Calu3 (cell line): ENCODE data around the gene ATXN10. TPM values are rescaled to one million over a fixed set of nuclear protein-coding genes. Genes with fewer than 3 reads are reported as not detected.
A peak's percentile ranks its signal among the peaks of the same experiment; 100 is the strongest.

Experiments
- BruUV-seq: library from RNA; stranded (reverse); fragments of 400-500 nt; replicated peaks from 2 replicates; lab custom pipeline; 2021; lab: Mats Ljungman, UMichigan
- CTCF ChIA-PET: fragments of 300-600 bp; sonication (Branson Sonifier 250); formaldehyde crosslinking; loops from one replicate; lab custom pipeline; 2022; ENCODE audit warnings: antibody characterized with exemption; lab: Charles Lee
- DNase-seq: peaks from one replicate; pipeline ENCODE4 v3.0.0; 2022
- H3K27ac Mint-ChIP-seq: one replicate; pipeline ENCODE4 v1.8.0; 2022; ENCODE audit warnings: mixed read lengths; ENCODE audit not compliant: unreplicated experiment
- H3K27me3 Mint-ChIP-seq: one replicate; pipeline ENCODE4 v1.8.0; 2022; ENCODE audit warnings: mixed read lengths; ENCODE audit not compliant: unreplicated experiment
- H3K36me3 Mint-ChIP-seq: one replicate; pipeline ENCODE4 v1.8.0; 2022; ENCODE audit warnings: mild to moderate bottlenecking, moderate library complexity, mixed read lengths; ENCODE audit not compliant: insufficient read depth, unreplicated experiment
- H3K4me1 Mint-ChIP-seq: one replicate; pipeline ENCODE4 v1.8.0; 2022; ENCODE audit warnings: mild to moderate bottlenecking, low read depth, mixed read lengths; ENCODE audit not compliant: unreplicated experiment
- H3K4me3 Mint-ChIP-seq: one replicate; pipeline ENCODE4 v1.8.0; 2022; ENCODE audit warnings: mild to moderate bottlenecking, low read depth, moderate library complexity, mixed read lengths; ENCODE audit not compliant: unreplicated experiment
- H3K9me3 Mint-ChIP-seq: one replicate; pipeline ENCODE4 v1.8.0; 2022; ENCODE audit warnings: low read depth, mixed read lengths; ENCODE audit not compliant: unreplicated experiment
- CTCF ChIP-seq: fragments of 200-600 bp; IDR thresholded peaks from one replicate; pipeline ENCODE4 v1.8.0; 2022; ENCODE audit warnings: antibody characterized with exemption; ENCODE audit not compliant: unreplicated experiment
- intact Hi-C: fragments of 100-400 bp; cut with micrococcal nuclease; formaldehyde crosslinking; loops from one replicate; pipeline ENCODE4 v1.10.0; 2022; ENCODE audit not compliant: unreplicated experiment
- total RNA-seq: library from RNA; stranded (reverse); gene quantifications from 2 replicates; pipeline ENCODE4 v1.2.3, GENCODE V29; 2022

ATXN10 gene
- total RNA-seq, 1 experiment from 2014 or later = 263 TPM

DNA sequence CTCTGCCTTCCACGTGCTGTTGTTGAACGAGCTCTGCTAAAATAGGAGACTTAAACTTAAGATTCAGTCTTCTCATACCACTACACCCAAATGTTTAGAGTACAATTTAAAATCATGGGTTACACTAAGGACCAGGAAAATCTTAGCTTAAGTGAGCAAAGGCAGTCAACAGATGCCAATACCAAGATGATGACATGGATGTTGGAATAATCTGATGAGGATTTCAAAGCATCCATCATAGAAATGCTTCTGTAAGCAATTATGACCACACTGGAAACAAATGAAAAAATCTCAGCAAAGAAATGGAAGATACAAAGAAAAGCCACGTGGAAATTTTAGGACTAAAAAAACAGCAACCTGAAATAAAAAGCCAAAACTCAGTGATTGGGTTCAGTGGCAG, 109.8 kb downstream of the ATXN10 start:
- H3K4me1 Mint-ChIP-seq = peaks cover 85% of the 10 kb centered on the region
- peaks cover 46% of the 10 kb centered on the region for H3K36me3 Mint-ChIP-seq
- H3K27ac Mint-ChIP-seq = peak overlapping the region; percentile 68
- H3K27me3 Mint-ChIP-seq = no peaks in the 10 kb centered on the region
- H3K9me3 Mint-ChIP-seq = peaks cover 2% of the 10 kb centered on the region
- no peak for DNase-seq
- intact Hi-C loops = no loop called here
- BruUV-seq = no TSS peak
- TF ChIP-seq CTCF = no peak
- no peak overlapping the region for H3K4me3 Mint-ChIP-seq
- CTCF ChIA-PET = interaction anchor here (0.8 kb wide), 1 partner anchor 11 kb away, joined by 3 read pairs; no protein-coding TSS in a partner anchor

- no peaks in the 10 kb centered on the region for H3K27me3 Mint-ChIP-seq
- H3K36me3 Mint-ChIP-seq = peaks cover 46% of the 10 kb centered on the region
- no TSS peak for BruUV-seq
Observed at GRCh38 chr22:45781966-45782365, 110.3 kb downstream of the ATXN10 start.

DNA sequence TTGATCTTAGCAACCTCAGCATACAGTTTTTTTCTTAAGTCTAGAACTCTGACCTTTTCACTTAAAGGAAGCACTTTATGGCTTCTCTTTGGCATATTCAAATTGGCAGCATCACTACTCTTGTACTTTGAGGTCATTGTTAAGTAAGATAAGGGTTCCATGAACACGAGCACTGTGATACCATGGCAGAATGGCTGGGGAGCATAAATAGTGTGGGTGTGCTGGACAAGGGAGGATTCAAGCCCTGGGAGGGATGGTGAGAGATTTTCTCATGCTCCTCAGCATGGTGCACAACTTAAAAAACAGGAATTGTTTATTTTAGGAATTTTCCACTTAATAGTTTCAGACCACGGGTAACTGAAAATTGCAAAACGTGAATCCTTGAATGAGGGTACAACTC, 111.4 kb downstream of the ATXN10 start:
- Mint-ChIP-seq H3K36me3 (peaks cover 43% of the 10 kb centered on the region), H3K4me3 (no peak overlapping the region), H3K27me3 (no peaks in the 10 kb centered on the region), H3K4me1 (peaks cover 83% of the 10 kb centered on the region), H3K27ac (peak overlapping the region; percentile 78), H3K9me3 (peaks cover 2% of the 10 kb centered on the region)
- no peak for TF ChIP-seq CTCF
- no TSS peak for BruUV-seq
- DNase-seq = no peak
- CTCF ChIA-PET = no interaction called here
- intact Hi-C loops = no loop called here

More at GRCh38 chr22:45781966-45782365, 110.3 kb downstream of the ATXN10 start:
- CTCF ChIA-PET = no interaction called here
- H3K9me3 Mint-ChIP-seq = peaks cover 2% of the 10 kb centered on the region
- no peak for DNase-seq
- peak overlapping the region; percentile 68 for H3K27ac Mint-ChIP-seq
- peaks cover 83% of the 10 kb centered on the region for H3K4me1 Mint-ChIP-seq
- TF ChIP-seq CTCF = no peak
- intact Hi-C loops = no loop called here
- no peak overlapping the region for H3K4me3 Mint-ChIP-seq

- CTCF ChIA-PET = no interaction called here
- peak overlapping the region; percentile 78 for H3K27ac Mint-ChIP-seq
Observed at GRCh38 chr22:45783690-45784089, 112.1 kb downstream of the ATXN10 start.

More at GRCh38 chr22:45783690-45784089, 112.1 kb downstream of the ATXN10 start:
- BruUV-seq = no TSS peak
- Mint-ChIP-seq H3K36me3 (peaks cover 45% of the 10 kb centered on the region), H3K4me1 (peaks cover 83% of the 10 kb centered on the region), H3K9me3 (peaks cover 2% of the 10 kb centered on the region), H3K27me3 (no peaks in the 10 kb centered on the region), H3K4me3 (no peak overlapping the region)
- no peak for DNase-seq
- intact Hi-C loops = no loop called here
- no peak for TF ChIP-seq CTCF
